PC-3 (cell line): ENCODE measurements around the gene H6PD. TPM values are rescaled to one million over a fixed set of nuclear protein-coding genes. Genes with fewer than 3 reads are reported as not detected.

Experiments used
- ATAC-seq: fragments of 200-7000 bp; cut with Tn5 transposase; 2 replicates; pipeline ENCODE4 v1.9.1; 2020; ENCODE audit warnings: mild to moderate bottlenecking, moderate library complexity
- BruUV-seq: library from RNA; stranded (reverse); fragments of 400-500 nt; replicated peaks from 2 replicates; lab custom pipeline; 2021; lab: Mats Ljungman, UMichigan
- CTCF ChIA-PET: fragments of 300-600 bp; sonication (Branson Sonifier 250); formaldehyde crosslinking; loops from one replicate; lab custom pipeline; 2022; ENCODE audit warnings: antibody characterized with exemption; lab: Charles Lee
- POLR2A ChIA-PET: fragments of 300-600 bp; sonication (Branson Sonifier 250); formaldehyde crosslinking; loops from one replicate; lab custom pipeline; 2022; ENCODE audit warnings: antibody characterized with exemption; ENCODE audit not compliant: unreplicated experiment; lab: Charles Lee
- DNase-seq: peaks from one replicate; pipeline ENCODE4 v3.0.0-alpha.2; 2015
- H2AFZ ChIP-seq: fragments of 300-600 bp; sonication (generic); 2 replicates; pipeline ENCODE4 v1.6.0; 2016; ENCODE audit warnings: antibody characterized with exemption, low read length
- H3F3A ChIP-seq: fragments of 300-600 bp; sonication (generic); one replicate; pipeline ENCODE4 v1.6.0; 2017; ENCODE audit warnings: antibody characterized with exemption, low read length, control low read depth, mild to moderate bottlenecking; ENCODE audit not compliant: unreplicated experiment
- H3K27ac ChIP-seq: fragments of 300-600 bp; sonication (generic); 2 replicates; pipeline ENCODE4 v1.5.1; 2016; ENCODE audit warnings: mild to moderate bottlenecking, low read length
- H3K27me3 ChIP-seq: fragments of 300-600 bp; sonication (generic); 2 replicates; pipeline ENCODE4 v1.6.1; 2016; ENCODE audit warnings: low read length, mixed read lengths
- H3K36me3 ChIP-seq: fragments of 300-600 bp; sonication (generic); 2 replicates; pipeline ENCODE4 v1.6.1; 2016; ENCODE audit warnings: low read depth, mixed run types, low read length, mixed read lengths
- H3K4me1 ChIP-seq: fragments of 300-600 bp; sonication (generic); 2 replicates; pipeline ENCODE4 v1.5.1; 2016; ENCODE audit warnings: low read length; ENCODE audit not compliant: insufficient read depth
- H3K4me2 ChIP-seq: fragments of 300-600 bp; sonication (generic); 2 replicates; pipeline ENCODE4 v1.6.0; 2016; ENCODE audit warnings: low read length
- H3K4me3 ChIP-seq: fragments of 300-600 bp; sonication (generic); 2 replicates; pipeline ENCODE4 v1.5.1; 2016; ENCODE audit warnings: mild to moderate bottlenecking, low read length, mixed read lengths
- H3K79me2 ChIP-seq: fragments of 300-600 bp; sonication (generic); 2 replicates; pipeline ENCODE4 v1.6.1; 2017; ENCODE audit warnings: low read length, mixed read lengths
- H3K9ac ChIP-seq: fragments of 300-600 bp; sonication (generic); 2 replicates; pipeline ENCODE4 v1.6.0; 2016; ENCODE audit warnings: mild to moderate bottlenecking, low read length
- H3K9me2 ChIP-seq: fragments of 300-600 bp; sonication (generic); replicated peaks from 2 replicates; pipeline ENCODE4 v1.6.1; 2016; ENCODE audit warnings: mixed run types, low read length, mixed read lengths
- H3K9me3 ChIP-seq: fragments of 300-600 bp; sonication (generic); 2 replicates; pipeline ENCODE4 v1.6.1; 2016; ENCODE audit warnings: low read length, mixed read lengths
- H4K20me1 ChIP-seq: fragments of 300-600 bp; sonication (generic); 2 replicates; pipeline ENCODE4 v1.6.1; 2016; ENCODE audit warnings: low read length, mixed read lengths
- EZH2 ChIP-seq: fragments of 300-600 bp; sonication (generic); IDR thresholded peaks from one replicate; pipeline ENCODE4 v1.6.1; 2017; ENCODE audit warnings: antibody characterized with exemption, mild to moderate bottlenecking, low read length; ENCODE audit not compliant: unreplicated experiment
- EZH2phosphoT487 ChIP-seq: fragments of 300-600 bp; sonication (generic); IDR thresholded peaks from 2 replicates; pipeline ENCODE4 v1.6.1; 2018; ENCODE audit warnings: mild to moderate bottlenecking, antibody characterized with exemption, low read length, borderline replicate concordance
- intact Hi-C: fragments of 100-400 bp; cut with micrococcal nuclease; formaldehyde crosslinking; loops from 2 replicates; pipeline ENCODE4 v1.9.0; 2023
- total RNA-seq: library from RNA; depleted of rRNA; stranded (reverse); fragments of >200 nt; gene quantifications from 2 replicates; pipeline ENCODE4 v1.2.3, GENCODE V29; 2014
- TF ChIP-seq, protein P1 (sequence below): fragments of 300-600 bp; sonication (generic); conservative IDR thresholded peaks from 2 replicates; pipeline ENCODE4 v1.5.1; 2017; ENCODE audit warnings: antibody characterized with exemption, low read depth, mild to moderate bottlenecking, low read length

H6PD gene
- total RNA-seq, 1 experiment from 2014 or later: 6.8 TPM

DNA sequence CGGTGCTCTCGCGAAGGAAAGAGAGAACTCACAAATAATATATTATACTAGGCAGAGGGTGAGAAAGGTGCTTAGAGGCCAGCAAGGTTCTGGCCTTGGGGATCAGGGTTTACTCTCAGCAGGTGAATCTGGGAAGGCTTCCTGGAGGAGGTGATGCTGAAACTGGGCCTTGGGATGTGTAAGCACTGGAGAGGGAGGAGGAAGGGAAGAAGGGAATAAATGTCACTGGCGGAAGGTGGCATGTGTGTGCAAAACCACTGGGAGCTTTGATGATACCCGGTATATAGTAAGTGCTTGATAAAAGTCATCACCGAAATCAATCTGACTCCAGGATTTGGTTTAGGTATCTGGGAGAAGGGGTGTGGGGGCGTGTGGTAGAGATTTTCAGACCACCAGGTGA is 82.5 kb downstream of the H6PD start:
- Histone ChIP-seq H3K36me3 (no peaks in the 10 kb centered on the region), H4K20me1 (peaks cover 12% of the 10 kb centered on the region), H3K4me1 (peaks cover 6% of the 10 kb centered on the region; the same call in 1 of the 2 replicates), H3K27ac (peak overlapping the region; percentile 52; the same call in 1 of the 2 replicates), H2AFZ (no peak overlapping the region), H3K27me3 (no peaks in the 10 kb centered on the region), H3K4me3 (no peak overlapping the region), H3K9me2 (no peaks in the 10 kb centered on the region), H3F3A (no peaks in the 10 kb centered on the region), H3K9me3 (no peaks in the 10 kb centered on the region), H3K79me2 (peaks cover 89% of the 10 kb centered on the region), H3K4me2 (0 out of 2 replicates have a peak overlapping the region, but pooled peaks have one; percentile 11), H3K9ac (no peak overlapping the region)
- ATAC-seq: no peak
- CTCF ChIA-PET: no interaction called here
- TF ChIP-seq EZH2phosphoT487 (no peak), EZH2 (no peak)
- TF ChIP-seq, protein P1, sequence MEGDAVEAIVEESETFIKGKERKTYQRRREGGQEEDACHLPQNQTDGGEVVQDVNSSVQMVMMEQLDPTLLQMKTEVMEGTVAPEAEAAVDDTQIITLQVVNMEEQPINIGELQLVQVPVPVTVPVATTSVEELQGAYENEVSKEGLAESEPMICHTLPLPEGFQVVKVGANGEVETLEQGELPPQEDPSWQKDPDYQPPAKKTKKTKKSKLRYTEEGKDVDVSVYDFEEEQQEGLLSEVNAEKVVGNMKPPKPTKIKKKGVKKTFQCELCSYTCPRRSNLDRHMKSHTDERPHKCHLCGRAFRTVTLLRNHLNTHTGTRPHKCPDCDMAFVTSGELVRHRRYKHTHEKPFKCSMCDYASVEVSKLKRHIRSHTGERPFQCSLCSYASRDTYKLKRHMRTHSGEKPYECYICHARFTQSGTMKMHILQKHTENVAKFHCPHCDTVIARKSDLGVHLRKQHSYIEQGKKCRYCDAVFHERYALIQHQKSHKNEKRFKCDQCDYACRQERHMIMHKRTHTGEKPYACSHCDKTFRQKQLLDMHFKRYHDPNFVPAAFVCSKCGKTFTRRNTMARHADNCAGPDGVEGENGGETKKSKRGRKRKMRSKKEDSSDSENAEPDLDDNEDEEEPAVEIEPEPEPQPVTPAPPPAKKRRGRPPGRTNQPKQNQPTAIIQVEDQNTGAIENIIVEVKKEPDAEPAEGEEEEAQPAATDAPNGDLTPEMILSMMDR: no peak
- POLR2A ChIA-PET: no interaction called here
- BruUV-seq: no TSS peak
- no peak for DNase-seq
- intact Hi-C loops: no loop called here

DNA sequence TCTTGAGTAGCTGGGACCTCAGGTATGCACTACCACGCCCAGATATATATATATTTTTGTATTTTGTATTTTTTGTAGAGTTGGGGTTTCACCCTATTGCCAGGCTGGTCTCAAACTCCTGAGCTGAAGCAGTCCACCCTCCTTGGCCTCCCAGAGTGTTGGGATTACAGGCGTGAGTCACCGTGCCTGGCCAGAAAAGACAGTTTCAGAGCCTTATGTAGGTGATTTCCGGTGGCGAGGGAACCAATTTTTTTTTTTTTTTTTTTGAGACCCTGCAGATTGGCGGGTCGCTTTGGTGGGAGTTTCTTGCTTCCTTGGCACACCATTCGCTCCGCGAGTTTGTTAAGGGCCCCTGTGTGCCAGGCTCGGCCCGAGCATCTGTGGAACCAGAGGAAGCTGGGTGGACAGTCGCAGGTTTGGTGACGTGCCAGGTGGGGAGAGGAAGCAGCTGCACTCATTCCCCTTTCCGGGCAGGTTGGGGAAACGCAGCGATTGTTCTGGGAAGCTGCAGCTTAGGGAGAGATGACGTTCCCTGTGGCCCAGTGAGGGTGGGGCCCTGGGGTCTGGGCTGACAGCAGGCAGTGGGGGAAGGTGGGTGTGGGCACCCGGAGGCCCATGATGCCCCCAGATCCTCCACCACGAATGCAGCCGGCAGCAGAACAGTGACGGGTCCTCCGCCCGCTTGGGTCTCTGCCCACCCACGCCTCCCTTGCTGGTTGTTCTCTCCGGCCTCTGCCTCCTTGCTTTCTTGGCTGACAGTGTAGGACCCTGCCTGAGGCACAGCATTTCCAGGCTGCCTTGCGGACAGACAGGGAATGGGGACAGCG is 83.2 kb downstream of the H6PD start:
- intact Hi-C loops: no loop called here
- TF ChIP-seq EZH2phosphoT487 (no peak), EZH2 (no peak)
- TF ChIP-seq, protein P1: no peak
- Histone ChIP-seq H2AFZ (no peak overlapping the region), H3K4me1 (peaks cover 6% of the 10 kb centered on the region; the same call in 1 of the 2 replicates), H3K9me3 (no peaks in the 10 kb centered on the region), H3K27ac (peak overlapping the region; percentile 52; the same call in 1 of the 2 replicates), H3K9me2 (no peaks in the 10 kb centered on the region), H3K4me3 (no peak overlapping the region), H3K27me3 (no peaks in the 10 kb centered on the region), H4K20me1 (peaks cover 16% of the 10 kb centered on the region), H3F3A (no peaks in the 10 kb centered on the region), H3K9ac (no peak overlapping the region), H3K79me2 (peaks cover 87% of the 10 kb centered on the region), H3K36me3 (no peaks in the 10 kb centered on the region), H3K4me2 (0 out of 2 replicates have a peak overlapping the region, but pooled peaks have one; percentile 11)
- BruUV-seq: no TSS peak
- DNase-seq (peak; percentile 37), ATAC-seq (peak; percentile 72)
- CTCF ChIA-PET: no interaction called here
- POLR2A ChIA-PET: interaction anchor here (0.6 kb wide), 1 partner anchor 71 kb away, joined by 5 read pairs; no protein-coding TSS in a partner anchor
